H1 (cell line): ENCODE measurements around the gene PIWIL1. TPM values are rescaled to one million over a fixed set of nuclear protein-coding genes. Genes with fewer than 3 reads are reported as not detected.

ENCODE experiments used
- CTCF ChIA-PET: fragments of 300-600 bp; sonication (Branson Sonifier 250); formaldehyde crosslinking; loops from one replicate; lab custom pipeline; 2021; ENCODE audit not compliant: partially characterized antibody; lab: Charles Lee
- POLR2A ChIA-PET: fragments of 300-600 bp; sonication (Branson Sonifier 250); formaldehyde crosslinking; loops from one replicate; lab custom pipeline; 2021; ENCODE audit warnings: inconsistent platforms; ENCODE audit not compliant: partially characterized antibody; lab: Charles Lee
- DNase-seq, 2 experiments: peaks; one replicate each; pipeline versions ENCODE4 v3.0.0 to v3.0.0-alpha.2; 2010 to 2022; ENCODE audit warnings: low spot score in 2 of 2, low read depth in 1 of 2, mixed read lengths in 1 of 2
- FAIRE-seq: peaks from 2 replicates; lab custom pipeline; 2011; peaks lifted over from hg19 to GRCh38; lab: Jason Lieb, UNC
- H2AFZ ChIP-seq: 2 replicates; pipeline ENCODE4 v1.8.1; 2012; ENCODE audit warnings: low read length, inconsistent platforms
- H2AK5ac ChIP-seq: 2 replicates; pipeline ENCODE4 v1.6.1; 2013; ENCODE audit warnings: low read depth, low read length
- H2BK120ac ChIP-seq: replicated peaks from 2 replicates; pipeline ENCODE3; 2013; ENCODE audit warnings: low read depth, low read length, inconsistent platforms
- H2BK12ac ChIP-seq: 2 replicates; pipeline ENCODE4 v1.6.1; 2013; ENCODE audit warnings: low read depth, low read length
- H2BK15ac ChIP-seq: 2 replicates; pipeline ENCODE4 v1.6.1; 2013; ENCODE audit warnings: low read length
- H2BK20ac ChIP-seq: 2 replicates; pipeline ENCODE4 v1.6.1; 2013; ENCODE audit warnings: low read length
- H2BK5ac ChIP-seq: 2 replicates; pipeline ENCODE4 v1.6.1; 2013; ENCODE audit warnings: low read depth, low read length
- H3K14ac ChIP-seq: 2 replicates; pipeline ENCODE4 v1.6.1; 2013; ENCODE audit warnings: inconsistent platforms; ENCODE audit not compliant: insufficient read length
- H3K18ac ChIP-seq: 2 replicates; pipeline ENCODE4 v1.6.1; 2013; ENCODE audit warnings: low read length; ENCODE audit errors: extremely low read depth
- H3K23ac ChIP-seq: 2 replicates; pipeline ENCODE4 v1.6.1; 2013; ENCODE audit warnings: inconsistent platforms; ENCODE audit not compliant: insufficient read length
- H3K23me2 ChIP-seq: 2 replicates; pipeline ENCODE4 v1.6.1; 2013; ENCODE audit warnings: low read depth, low read length
- H3K27ac ChIP-seq: 2 replicates; pipeline ENCODE4 v1.6.1; 2011; ENCODE audit warnings: low read depth, low read length, inconsistent platforms
- H3K27me3 ChIP-seq, 4 experiments: replicated peaks in 1 of 4; 1 replicate in 1 of 4; 2 replicates in 3 of 4; pipeline versions ENCODE4 v1.6.1 to v1.8.1; 2011 to 2013; ENCODE audit warnings: low read length in 3 of 4, mild to moderate bottlenecking in 3 of 4, inconsistent platforms in 2 of 4, mixed read lengths in 2 of 4, moderate library complexity in 1 of 4; ENCODE audit not compliant: control insufficient read depth in 3 of 4, insufficient read depth in 3 of 4; ENCODE audit errors: extremely low read depth in 1 of 4
- H3K36me3 ChIP-seq, 4 experiments: 2 replicates each; pipeline versions ENCODE4 v1.6.1 to v1.8.1; 2011 to 2013; ENCODE audit warnings: mild to moderate bottlenecking in 4 of 4, low read length in 3 of 4, moderate library complexity in 2 of 4, control low read depth in 1 of 4, inconsistent platforms in 1 of 4; ENCODE audit not compliant: insufficient read depth in 4 of 4, control insufficient read depth in 2 of 4
- H3K4ac ChIP-seq: replicated peaks from 2 replicates; pipeline ENCODE3; 2013; ENCODE audit warnings: low read length, low read depth, mixed read lengths, inconsistent platforms; ENCODE audit not compliant: insufficient read length
- H3K4me1 ChIP-seq, 4 experiments: replicated peaks in 1 of 4; 1 replicate in 1 of 4; 2 replicates in 3 of 4; pipeline versions ENCODE4 v1.6.1 to v1.8.1; 2011 to 2013; ENCODE audit warnings: low read length in 3 of 4, inconsistent platforms in 2 of 4, mixed read lengths in 1 of 4; ENCODE audit not compliant: insufficient read depth in 4 of 4, control insufficient read depth in 3 of 4
- H3K4me2 ChIP-seq, 2 experiments: 2 replicates each; pipeline versions ENCODE4 v1.6.1 to v1.8.1; 2011 to 2013; ENCODE audit warnings: low read depth in 2 of 2, low read length in 2 of 2, control low read depth in 1 of 2, inconsistent platforms in 1 of 2, mild to moderate bottlenecking in 1 of 2; ENCODE audit not compliant: insufficient read depth in 1 of 2
- H3K4me3 ChIP-seq, 4 experiments: fragments of 200-600, 300-600 bp in 1 of 4; sonication (generic), shearing (Covaris generic), sonication (Bioruptor Twin) in 1 of 4; 2 replicates each; pipeline versions ENCODE4 v1.5.1 to v1.8.1; 2011 to 2016; ENCODE audit warnings: low read length in 4 of 4, low read depth in 3 of 4, control low read depth in 2 of 4, inconsistent platforms in 2 of 4, mild to moderate bottlenecking in 2 of 4, mixed read lengths in 1 of 4, moderate library complexity in 1 of 4; ENCODE audit not compliant: insufficient read depth in 2 of 4; ENCODE audit errors: extremely low read depth in 1 of 4
- H3K56ac ChIP-seq: replicated peaks from 2 replicates; pipeline ENCODE3; 2013; ENCODE audit warnings: low read depth, mild to moderate bottlenecking, mixed read lengths, low read length, inconsistent platforms; ENCODE audit not compliant: insufficient read length
- H3K79me1 ChIP-seq: 2 replicates; pipeline ENCODE4 v1.6.1; 2013; ENCODE audit warnings: low read depth, low read length, control low read depth
- H3K79me2 ChIP-seq, 2 experiments: 2 replicates each; pipeline versions ENCODE4 v1.6.1 to v1.8.1; 2012 to 2013; ENCODE audit warnings: low read length in 2 of 2, mild to moderate bottlenecking in 2 of 2, inconsistent platforms in 1 of 2; ENCODE audit not compliant: insufficient read depth in 2 of 2, control insufficient read depth in 1 of 2
- H3K9ac ChIP-seq, 4 experiments: replicated peaks in 1 of 4; 1 replicate in 1 of 4; 2 replicates in 3 of 4; pipeline versions ENCODE4 v1.6.1 to v1.8.1; 2011 to 2013; ENCODE audit warnings: low read depth in 3 of 4, low read length in 3 of 4, control low read depth in 2 of 4, mild to moderate bottlenecking in 2 of 4, moderate library complexity in 2 of 4, inconsistent platforms in 1 of 4; ENCODE audit errors: extremely low read depth in 1 of 4
- H3K9me3 ChIP-seq, 2 experiments: 2 replicates each; pipeline versions ENCODE4 v1.6.1 to v1.8.1; 2012 to 2013; ENCODE audit warnings: mild to moderate bottlenecking in 2 of 2, moderate library complexity in 2 of 2, control low read depth in 1 of 2, inconsistent platforms in 1 of 2, low read depth in 1 of 2, low read length in 1 of 2, mixed read lengths in 1 of 2; ENCODE audit not compliant: insufficient read depth in 2 of 2
- H4K20me1 ChIP-seq, 2 experiments: replicated peaks in 1 of 2; 2 replicates each; pipeline versions ENCODE3 to v1.8.1; 2011 to 2013; ENCODE audit warnings: inconsistent platforms in 2 of 2, low read length in 2 of 2, mild to moderate bottlenecking in 1 of 2; ENCODE audit not compliant: insufficient read depth in 2 of 2, control insufficient read depth in 1 of 2
- H4K5ac ChIP-seq: 2 replicates; pipeline ENCODE4 v1.6.1; 2013; ENCODE audit warnings: low read length, low read depth, mixed read lengths, inconsistent platforms; ENCODE audit not compliant: insufficient read length
- H4K8ac ChIP-seq: 2 replicates; pipeline ENCODE4 v1.8.0; 2013; ENCODE audit warnings: mild to moderate bottlenecking, moderate library complexity, low read length, inconsistent platforms; ENCODE audit not compliant: insufficient read depth; ENCODE audit errors: extremely low read depth
- H4K91ac ChIP-seq: replicated peaks from 2 replicates; pipeline ENCODE3; 2013; ENCODE audit warnings: low read length, mixed read lengths, inconsistent platforms; ENCODE audit not compliant: insufficient read length
- CREB1 ChIP-seq: IDR thresholded peaks from 2 replicates; pipeline ENCODE4 v1.6.1; 2012; ENCODE audit warnings: inconsistent platforms
- EP300 ChIP-seq, 2 experiments: IDR thresholded peaks; 1 replicate in 1 of 2; 2 replicates in 1 of 2; pipeline ENCODE4 v1.6.1; 2011 to 2012; ENCODE audit warnings: low read depth in 2 of 2, low read length in 2 of 2, mild to moderate bottlenecking in 2 of 2, borderline replicate concordance in 1 of 2, inconsistent platforms in 1 of 2, moderate library complexity in 1 of 2
- POLR2AphosphoS5 ChIP-seq: IDR thresholded peaks from 2 replicates; pipeline ENCODE4 v1.6.1; 2011; ENCODE audit warnings: low read depth, low read length
- TBP ChIP-seq: IDR thresholded peaks from 2 replicates; pipeline ENCODE4 v1.6.1; 2011; ENCODE audit warnings: low read depth, low read length, improper control_type of control experiment
- WGBS, 2 experiments: shearing (Covaris generic) in 1 of 2; methylation state at CpG; one replicate each; pipeline versions ENCODE4 v1.1.6 to v1.1.7; 2013 to 2015; ENCODE audit warnings: low lambda C conversion rate in 2 of 2, mixed read lengths in 2 of 2, inconsistent platforms in 1 of 2, low coverage in 1 of 2, missing lambda C conversion rate in 1 of 2; ENCODE audit not compliant: insufficient replicate concordance in 2 of 2, insufficient coverage in 1 of 2, insufficient read length in 1 of 2; ENCODE audit errors: extremely low coverage in 1 of 2, missing lambda C conversion rate in 1 of 2; 5-methylcytosine and 5-hydroxymethylcytosine counted together
- polyA plus RNA-seq, 7 experiments: library from polyadenylated mRNA; depleted of rRNA in 3 of 7; stranded (reverse) in 5 of 7; unstranded in 2 of 7; fragments of >200 nt in 5 of 7; fragments of 200-250 nt in 2 of 7; gene quantifications; 1 replicate in 5 of 7; 2 replicates in 1 of 7; 4 replicates in 1 of 7; pipeline versions ENCODE4 v1.2.1 to v1.2.3, GENCODE V29; 2011 to 2013; ENCODE audit warnings: missing spikeins in 2 of 7, mixed read lengths in 2 of 7
- total RNA-seq: library from RNA; stranded (reverse); fragmentation: NEBNext Ultra II Directional; extraction: Animal tissue kit (Norgen Biotek cat#: 25700); gene quantifications from 2 replicates; pipeline ENCODE4 v1.2.1, GENCODE V29; 2021

Gene PIWIL1
- total and polyA plus RNA-seq, 2 of the 8 experiments (the other 6 are each of a cell fraction or from before 2014, with no cell fraction given): not detected

DNA sequence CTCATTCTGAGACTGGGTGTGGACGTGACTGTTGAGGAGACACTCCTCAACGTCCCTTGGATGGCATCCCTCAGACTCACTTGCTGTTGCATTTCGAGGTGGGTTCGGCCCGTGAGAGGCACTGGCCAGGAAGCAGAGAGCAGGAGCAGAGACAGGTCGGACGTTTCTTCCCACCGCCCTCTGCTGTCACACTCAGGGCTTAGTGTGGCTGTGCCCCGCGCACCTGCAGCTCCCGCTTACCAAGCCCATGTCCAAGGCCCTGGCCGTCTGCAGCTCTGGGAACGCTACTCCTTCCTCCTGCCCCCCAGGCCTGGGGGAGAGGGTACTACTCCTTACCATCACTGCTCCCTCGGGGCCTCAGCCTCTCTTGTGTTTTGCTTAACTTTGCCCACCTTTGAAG is 29.8 kb upstream of the PIWIL1 start:
- H3K79me1 ChIP-seq: no peaks in the 10 kb centered on the region
- no peaks in the 10 kb centered on the region for H3K4me1 ChIP-seq
- H2BK12ac ChIP-seq: no peak overlapping the region
- no peak overlapping the region for H3K9ac ChIP-seq
- no peak overlapping the region for H3K23ac ChIP-seq
- H3K23me2 ChIP-seq: no peaks in the 10 kb centered on the region
- TF ChIP-seq TBP: no peak
- TF ChIP-seq POLR2AphosphoS5: no peak
- no peak for TF ChIP-seq CREB1
- no peak for TF ChIP-seq EP300 (IDR thresholded peaks at IDR 0.05; ENCODE audit: borderline replicate concordance in 1 of 2, low read depth in 2 of 2, low read length in 2 of 2)
- peaks cover 0 to 3% (median under 1%) of the 10 kb centered on the region in 4 experiments; a peak in 2 of 7 replicates for H3K27me3 ChIP-seq
- H2AK5ac ChIP-seq: no peak overlapping the region; the same call in 1 of the 2 replicates
- no peak overlapping the region for H3K4ac ChIP-seq
- H3K4me3 ChIP-seq: no peak overlapping the region
- no peaks in the 10 kb centered on the region for H3K36me3 ChIP-seq
- no peak overlapping the region for H3K18ac ChIP-seq
- ChIA-PET POLR2A (no interaction called here), CTCF (interaction anchor here (0.7 to 2.0 kb wide), 5 partner anchors 26 to 259 kb away, joined by 3 to 8 read pairs (median 4); no protein-coding TSS in a partner anchor)
- H4K5ac ChIP-seq: no peak overlapping the region
- H3K56ac ChIP-seq: no peak overlapping the region
- H4K91ac ChIP-seq: no peak overlapping the region
- no peak overlapping the region for H3K27ac ChIP-seq
- H2BK20ac ChIP-seq: no peak overlapping the region
- 89% methylated on average over 14 of the region's 14 CpGs; no CpG with 5 or more reads in 1 of the 2 experiments for WGBS, 2 experiments
- H3K79me2 ChIP-seq: no peaks in the 10 kb centered on the region
- DNase-seq: no peak
- H3K14ac ChIP-seq: no peak overlapping the region
- H2BK15ac ChIP-seq: no peak overlapping the region
- no peak overlapping the region for H2AFZ ChIP-seq
- FAIRE-seq: no peak
- H4K8ac ChIP-seq: no peak overlapping the region
- H2BK120ac ChIP-seq: no peak overlapping the region
- H2BK5ac ChIP-seq: no peak overlapping the region
- H3K9me3 ChIP-seq: no peaks in the 10 kb centered on the region
- H4K20me1 ChIP-seq: no peaks in the 10 kb centered on the region
- no peak overlapping the region for H3K4me2 ChIP-seq
